NCI-H1417 (cell line): ENCODE measurements around the gene LONRF2.

Experiments used
- DNase-seq, 3 experiments: peaks; one replicate each; lab custom pipeline; 2025; lab: John Stamatoyannopoulos, UW

Gene LONRF2

GRCh38 chr2:100301881-100302584 is 20.3 kb downstream of the LONRF2 start:
- DNase-seq: peak in 1 of 3 experiments; percentile 40

DNA sequence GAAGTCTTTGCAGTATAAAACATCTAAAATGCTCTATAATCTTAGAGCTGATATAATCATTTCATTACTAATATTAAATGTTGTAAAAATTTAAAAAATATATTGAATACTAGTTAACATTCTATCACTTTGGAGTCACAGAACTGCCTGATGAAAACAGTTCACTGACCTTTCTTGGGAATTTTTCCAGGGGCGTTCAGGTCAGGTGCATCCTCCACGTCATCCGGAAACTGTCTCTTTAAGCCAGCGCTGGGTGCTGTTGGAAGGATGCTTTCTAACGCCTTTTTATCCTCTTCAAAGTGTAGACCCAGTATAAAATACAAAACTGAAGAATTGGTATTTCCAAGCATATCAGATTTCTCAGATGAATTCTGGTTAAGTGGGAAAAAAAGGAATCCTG is 22.8 kb downstream of the LONRF2 start:
- no peak for DNase-seq

GRCh38 chr2:100297511-100297910 is 24.8 kb downstream of the LONRF2 start:
- no peak for DNase-seq

GRCh38 chr2:100294162-100294497 is 28.2 kb downstream of the LONRF2 start:
- DNase-seq: no peak

GRCh38 chr2:100293341-100294161 is 28.8 kb downstream of the LONRF2 start:
- DNase-seq: no peak

GRCh38 chr2:100292022-100292580 is 30.2 kb downstream of the LONRF2 start:
- DNase-seq: no peak

- DNase-seq: peak in 1 of 3 experiments; percentile 26
These were observed 30.9 kb downstream of the LONRF2 start for GRCh38 chr2:100291152-100291970.

DNA sequence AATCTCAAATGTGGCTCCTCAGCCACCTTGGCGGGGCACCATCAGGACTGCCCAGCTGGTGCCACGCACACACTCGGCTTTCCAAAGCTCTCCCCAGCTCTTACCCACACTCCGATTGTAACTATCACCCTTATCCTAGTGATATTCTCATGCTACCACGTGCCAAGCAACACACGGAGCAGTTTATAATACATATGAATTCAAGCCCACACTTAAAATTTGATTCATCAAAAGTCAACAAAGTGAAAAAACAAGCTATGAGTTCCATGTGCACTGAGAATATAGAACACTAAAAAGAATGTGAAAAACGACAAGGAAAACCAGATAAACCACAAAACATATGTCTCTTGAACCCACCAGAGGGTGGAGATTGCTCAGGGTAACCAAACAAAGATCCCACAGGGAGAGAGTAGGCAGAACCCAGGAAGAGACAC is 31.6 kb downstream of the LONRF2 start:
- DNase-seq: no peak

DNA sequence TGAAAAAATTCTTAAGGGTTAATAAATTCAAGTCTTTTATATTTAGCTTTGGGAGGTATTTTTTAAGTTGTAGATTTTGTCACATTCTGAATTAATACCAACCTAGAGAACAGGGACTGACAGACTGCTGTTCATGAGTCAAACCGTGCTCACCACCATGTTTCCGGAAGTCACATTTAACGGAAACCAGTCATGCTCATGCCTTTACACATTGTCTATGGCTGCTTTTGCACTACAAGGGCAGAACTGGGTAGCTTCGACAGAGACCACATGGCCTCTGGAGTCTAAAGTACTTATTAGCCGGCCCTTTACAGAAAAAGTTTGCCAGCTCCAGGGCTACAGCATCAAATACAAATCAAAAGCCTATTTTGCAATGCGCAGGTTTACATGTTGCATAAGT is 33.3 kb downstream of the LONRF2 start:
- no peak for DNase-seq

DNA sequence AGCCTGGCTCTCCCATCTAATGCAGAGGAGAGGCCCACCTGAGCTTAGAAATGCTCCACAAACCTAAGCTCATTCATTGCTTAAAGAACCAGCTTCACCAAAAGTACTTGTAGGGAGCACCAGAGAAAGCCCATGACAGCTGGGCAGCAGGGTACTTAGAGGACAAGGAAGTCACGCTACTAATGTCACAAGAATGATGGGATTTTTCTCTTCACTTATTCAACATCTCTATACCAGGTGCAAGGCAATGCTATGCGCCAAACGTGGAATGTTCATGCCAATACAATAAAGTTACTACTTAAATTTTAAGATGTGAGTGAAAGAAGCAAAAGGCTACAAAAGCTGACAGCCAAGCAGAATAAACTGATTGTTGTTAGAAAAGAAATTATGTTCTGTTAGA is 36.0 kb downstream of the LONRF2 start:
- DNase-seq: no peak

DNA sequence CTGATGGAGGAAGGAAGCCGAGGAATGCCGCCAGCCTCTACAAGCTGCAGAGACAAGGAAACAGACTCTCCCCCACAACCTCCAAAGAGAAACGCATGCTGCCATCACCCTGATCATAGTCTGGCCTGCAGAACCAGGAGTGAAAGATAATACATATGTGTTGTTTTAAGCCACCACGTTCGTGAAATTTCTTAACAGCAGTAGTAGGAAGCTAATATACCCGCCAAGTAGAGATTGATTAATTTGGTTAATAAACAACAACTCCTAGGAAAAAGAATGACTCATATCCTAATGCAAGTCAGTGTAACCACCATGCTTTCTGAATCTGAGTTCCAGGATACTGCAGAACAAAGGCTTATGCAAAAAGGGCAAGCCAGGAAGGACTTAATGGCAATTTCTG is 36.6 kb downstream of the LONRF2 start:
- DNase-seq: no peak

GRCh38 chr2:100285011-100285410 is 37.3 kb downstream of the LONRF2 start:
- no peak for DNase-seq

DNA sequence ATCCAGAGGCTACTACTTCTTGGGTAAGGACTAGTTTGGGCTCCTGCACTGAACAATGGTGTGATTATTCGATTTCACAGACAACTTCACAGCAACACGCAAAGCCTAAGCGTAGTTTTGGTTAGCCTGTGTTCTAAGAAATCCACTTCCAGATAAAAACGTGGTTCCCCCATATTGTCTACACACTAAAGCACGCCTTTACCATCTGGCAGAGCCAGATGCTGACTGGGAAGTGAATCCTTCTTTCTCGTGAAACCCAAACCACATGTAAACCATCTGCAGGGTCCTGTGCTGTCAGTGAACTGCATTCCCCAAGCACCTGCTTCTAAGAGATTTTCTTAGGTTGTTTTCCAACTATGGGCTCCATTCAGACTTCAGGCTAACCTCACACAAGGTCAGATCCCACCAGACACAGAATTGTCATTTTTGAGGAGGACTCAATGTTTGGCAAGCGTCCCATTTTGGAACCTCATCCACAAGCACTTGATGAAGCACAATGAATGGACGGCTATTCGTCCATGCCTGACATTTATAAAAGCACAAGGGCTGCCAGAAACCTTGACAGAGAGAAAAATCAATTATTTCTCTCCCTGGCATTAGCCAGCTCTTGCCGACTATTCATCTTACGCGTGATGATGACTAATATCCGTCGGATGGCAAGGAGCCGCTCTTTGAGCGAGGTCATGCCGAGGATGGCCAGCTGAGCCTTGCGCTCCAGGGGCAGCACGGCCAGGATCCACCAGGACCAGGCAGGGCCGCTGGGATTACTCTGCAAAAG is 38.4 kb downstream of the LONRF2 start:
- DNase-seq: no peak

DNA sequence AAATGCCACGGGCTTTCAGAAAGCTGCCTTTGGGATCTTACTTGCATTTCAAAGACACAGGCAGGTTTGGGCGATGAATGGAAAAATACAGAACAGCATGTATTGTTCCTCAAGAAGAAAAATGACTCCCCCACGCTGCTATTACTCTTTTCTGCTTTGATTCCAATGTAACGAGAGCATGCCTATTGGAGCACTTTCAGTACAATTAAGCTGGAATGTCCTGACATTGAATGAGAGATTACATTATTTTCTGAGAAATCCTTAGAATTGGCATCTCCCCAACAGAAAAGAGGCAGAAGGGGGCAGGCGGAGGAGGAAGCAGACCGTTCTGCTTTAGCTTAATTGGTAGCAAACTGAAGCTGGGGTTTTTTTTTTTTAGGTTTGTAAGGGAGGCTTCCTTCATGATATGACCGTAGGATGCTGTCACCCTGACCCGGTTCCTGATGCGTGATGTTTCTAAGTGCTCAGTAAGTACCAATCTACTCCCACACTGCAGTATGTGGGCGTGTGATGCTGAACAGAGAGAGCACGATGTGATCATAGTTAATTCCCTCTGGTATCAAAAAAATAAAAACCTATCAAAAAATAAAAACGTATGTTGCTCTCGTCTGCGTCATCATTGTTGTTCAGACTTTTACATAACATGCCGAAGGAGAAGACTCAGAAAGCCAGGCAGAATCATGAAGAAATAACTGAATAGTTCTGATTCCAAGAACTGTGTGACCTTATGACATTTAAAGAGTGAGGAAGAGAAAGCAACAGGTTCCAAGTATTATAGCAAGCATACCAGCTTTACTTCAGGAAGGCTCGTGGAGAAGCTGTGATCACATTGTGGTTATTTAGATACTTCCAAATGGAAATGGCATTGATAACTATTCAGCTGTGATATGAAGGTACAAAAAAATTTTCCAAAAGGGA is 40.5 kb downstream of the LONRF2 start:
- no peak for DNase-seq

DNA sequence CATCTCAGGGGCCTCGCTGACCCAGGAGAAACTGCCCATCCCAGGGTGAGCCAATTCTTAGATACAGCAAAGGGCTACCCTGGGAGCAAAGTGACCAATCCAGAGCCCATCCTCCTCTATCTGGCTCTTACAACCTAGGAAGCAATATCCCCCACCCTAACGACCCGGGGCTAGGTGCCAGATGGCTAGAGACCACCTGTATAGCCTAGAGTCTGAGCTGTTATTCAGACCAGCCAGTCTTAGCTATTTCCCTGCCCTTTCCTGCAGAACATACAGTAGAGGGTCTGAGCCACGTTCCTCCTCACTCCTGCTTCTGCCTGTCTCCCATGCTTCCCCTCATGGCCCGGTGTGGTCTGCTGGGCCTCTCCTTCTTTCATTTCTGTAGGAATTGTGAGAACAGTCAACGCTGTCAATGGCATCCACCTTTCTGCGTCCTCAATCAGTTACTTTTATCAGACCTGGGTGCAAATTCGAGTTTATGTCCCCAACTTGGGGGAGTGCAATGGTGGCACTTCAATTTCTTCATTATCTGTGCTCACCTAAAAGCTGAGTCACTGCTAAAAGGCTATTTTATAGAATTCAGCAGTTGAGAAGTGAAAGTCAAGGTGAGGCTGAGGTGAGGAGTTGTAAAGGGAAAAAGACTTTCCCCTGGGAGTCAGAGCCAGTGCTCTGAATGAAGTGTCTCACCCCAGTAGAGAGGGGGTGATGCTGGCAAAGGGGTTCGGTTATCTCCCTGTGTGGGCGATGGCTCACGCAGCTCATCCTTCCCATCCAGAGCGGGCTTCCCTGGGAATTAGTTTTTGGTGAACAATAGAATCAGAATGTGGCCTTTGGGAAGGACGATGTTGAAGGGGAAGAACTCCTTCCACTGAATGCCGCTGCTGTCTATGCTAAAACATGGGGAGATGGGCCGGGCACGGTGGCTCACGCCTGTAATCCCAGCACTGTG is 42.4 kb downstream of the LONRF2 start:
- DNase-seq: no peak

- DNase-seq: no peak
These were observed 43.3 kb downstream of the LONRF2 start for GRCh38 chr2:100278986-100279385.

- DNase-seq: no peak
These were observed 43.8 kb downstream of the LONRF2 start for GRCh38 chr2:100278501-100278900.

GRCh38 chr2:100277540-100278207 is 44.6 kb downstream of the LONRF2 start:
- no peak for DNase-seq

DNA sequence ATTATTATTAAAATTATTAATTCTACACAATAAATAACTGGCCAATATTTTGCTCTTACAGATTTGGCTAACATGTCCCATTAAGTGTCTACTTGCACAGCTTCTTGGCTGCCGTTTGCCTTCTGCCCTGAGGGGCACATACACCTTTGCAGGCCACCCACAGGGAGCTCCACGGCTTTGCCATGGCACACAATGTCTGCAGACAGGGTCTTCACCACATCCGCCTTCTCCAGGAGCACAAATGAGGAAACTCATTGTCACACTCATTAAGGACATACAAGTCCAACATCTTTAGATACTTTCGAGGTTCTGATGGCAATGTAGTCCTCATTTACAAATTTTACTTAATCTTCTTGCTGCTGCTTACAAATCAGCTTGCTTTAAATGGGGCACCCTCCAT is 45.6 kb downstream of the LONRF2 start:
- no peak for DNase-seq
